ENCODE data around the gene HES4.

DNA sequence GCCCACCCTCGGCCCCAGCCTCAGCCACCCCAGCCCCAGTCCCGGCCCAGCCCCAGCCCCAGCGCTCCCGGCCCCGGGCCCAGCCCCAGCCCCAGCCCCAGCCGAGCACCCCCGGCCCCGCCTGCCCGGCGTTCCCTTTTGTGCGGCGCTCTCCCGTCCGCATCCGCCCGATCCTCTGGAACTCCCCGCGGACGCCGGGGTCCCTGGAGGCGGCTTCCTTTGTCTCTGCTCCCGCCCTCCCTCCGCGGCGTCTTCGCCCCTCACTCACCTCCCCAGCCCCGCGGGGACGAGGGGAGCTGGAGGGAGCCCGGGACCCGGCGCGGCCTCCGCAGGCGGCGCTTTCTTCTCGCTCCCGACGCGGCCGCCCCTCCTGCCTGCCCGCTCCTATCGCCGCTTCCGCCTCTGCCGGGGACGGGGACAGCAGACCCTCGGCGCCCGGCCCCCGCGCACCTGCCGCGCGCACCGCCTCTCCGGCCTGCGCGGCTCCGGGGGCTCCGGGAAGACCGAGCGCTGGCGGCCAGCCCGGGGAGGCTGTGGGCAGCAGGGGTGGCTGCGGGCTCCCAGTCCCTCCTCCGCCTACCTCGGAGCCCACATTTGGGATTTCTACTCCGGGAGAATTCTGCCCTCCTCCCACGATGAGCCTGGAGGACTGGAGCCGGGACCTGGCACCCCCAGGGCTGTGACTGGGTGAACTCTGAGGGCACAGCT is 34.0 kb upstream of the HES4 start:
- TF ChIP-seq CTCF (IDR thresholded peaks at IDR 0.05) (no peak), POLR2A (IDR thresholded peaks at IDR 0.05) (no peak)
